Measurements from ENCODE around the gene AATF.
A peak's percentile ranks its signal among the peaks of the same experiment; 100 is the strongest.

- peak; percentile 94 for TF ChIP-seq CTCF (IDR thresholded peaks at IDR 0.05; ENCODE audit: low read length)
- TF ChIP-seq EZH2 (IDR thresholded peaks at IDR 0.05; ENCODE audit: borderline replicate concordance, low read length), result no peak
Measured at GRCh38 chr17:37047631-37048104, 98.9 kb downstream of the AATF start.
